Liver (tissue), 9 donors: ENCODE results near the gene DBET. TPM values are rescaled to one million over a fixed set of nuclear protein-coding genes. Genes with fewer than 3 reads are reported as not detected.
"Not testable (repeated sequence)": the region's sequence is repeated elsewhere in the genome, so short reads cannot be mapped to it uniquely, and the experiment has no call there.

Experiments used
- DNase-seq: peaks from one replicate; pipeline ENCODE4 v3.0.0-alpha.2; 2017; ENCODE audit warnings: low spot score
- H3K27ac ChIP-seq, 2 donors: one replicate each; pipeline ENCODE4 v1.7.0; 2013; ENCODE audit warnings: inconsistent platforms in 2 of 2, low read length in 2 of 2, control low read depth in 1 of 2, low read depth in 1 of 2, mild to moderate bottlenecking in 1 of 2
- H3K27me3 ChIP-seq, 4 donors: one replicate each; pipeline versions ENCODE4 v1.6.1 to v1.7.0; 2013; ENCODE audit warnings: low read length in 3 of 4, inconsistent platforms in 1 of 4, mild to moderate bottlenecking in 1 of 4, moderate library complexity in 1 of 4; ENCODE audit not compliant: control insufficient read depth in 4 of 4, insufficient read depth in 4 of 4
- H3K36me3 ChIP-seq, 4 donors: one replicate each; pipeline versions ENCODE4 v1.6.1 to v1.7.0; 2013; ENCODE audit warnings: low read length in 3 of 4, mild to moderate bottlenecking in 3 of 4, low read depth in 1 of 4, moderate library complexity in 1 of 4; ENCODE audit not compliant: control insufficient read depth in 4 of 4, insufficient read depth in 3 of 4
- H3K4me1 ChIP-seq, 4 donors: one replicate each; pipeline versions ENCODE4 v1.6.1 to v1.7.0; 2013; ENCODE audit warnings: low read length in 3 of 4, mild to moderate bottlenecking in 3 of 4, moderate library complexity in 1 of 4; ENCODE audit not compliant: control insufficient read depth in 4 of 4, insufficient read depth in 4 of 4
- H3K4me3 ChIP-seq, 3 donors: one replicate each; pipeline versions ENCODE4 v1.6.1 to v1.7.0; 2013; ENCODE audit warnings: low read length in 3 of 3, control low read depth in 1 of 3, low read depth in 1 of 3, mild to moderate bottlenecking in 1 of 3
- H3K9ac ChIP-seq, 2 donors: one replicate each; pipeline ENCODE4 v1.7.0; 2013; ENCODE audit warnings: low read length in 2 of 2, mild to moderate bottlenecking in 2 of 2, moderate library complexity in 2 of 2, control low read depth in 1 of 2, low read depth in 1 of 2
- H3K9me3 ChIP-seq, 4 donors: one replicate each; pipeline versions ENCODE4 v1.6.1 to v1.7.0; 2013; ENCODE audit warnings: low read length in 3 of 4; ENCODE audit not compliant: control insufficient read depth in 4 of 4
- WGBS: extraction: QIAGEN DNeasy Blood & Tissue Kit; methylation state at CpG from one replicate; pipeline ENCODE4 v1.1.7; 2013; 5-methylcytosine and 5-hydroxymethylcytosine counted together
- polyA plus RNA-seq, 2 donors: library from polyadenylated mRNA; stranded (reverse) in 1 of 2; unstranded in 1 of 2; fragments of 200-250 nt in 1 of 2; fragments of >200 nt in 1 of 2; fragmentation: Nextera tagmentation in 1 of 2; extraction: Ambion mirVana in 1 of 2; gene quantifications; one replicate each; pipeline versions ENCODE4 v1.2.1 to v1.2.3, GENCODE V29; 2013 to 2015
- total RNA-seq, 2 donors: library from RNA; depleted of rRNA; stranded (reverse); fragments of >200 nt; gene quantifications; one replicate each; pipeline ENCODE4 v1.2.3, GENCODE V29; 2014
- donor health status: healthy.
- donor health status: healthy.
- donor health status: healthy.
- donor health status: healthy.
- donor health status: healthy.

Gene DBET
- total and polyA plus RNA-seq, 4 donors: not detected

GRCh38 chr4:190031264-190031663 lies 33.0 kb upstream of the DBET start:
- DNase-seq, H3K9ac ChIP-seq, H3K27me3 ChIP-seq, H3K4me3 ChIP-seq, H3K36me3 ChIP-seq, H3K27ac ChIP-seq, H3K9me3 ChIP-seq, H3K4me1 ChIP-seq: not testable (repeated sequence)
- WGBS: 51% methylated on average over 4 of the region's 5 CpGs

DNA sequence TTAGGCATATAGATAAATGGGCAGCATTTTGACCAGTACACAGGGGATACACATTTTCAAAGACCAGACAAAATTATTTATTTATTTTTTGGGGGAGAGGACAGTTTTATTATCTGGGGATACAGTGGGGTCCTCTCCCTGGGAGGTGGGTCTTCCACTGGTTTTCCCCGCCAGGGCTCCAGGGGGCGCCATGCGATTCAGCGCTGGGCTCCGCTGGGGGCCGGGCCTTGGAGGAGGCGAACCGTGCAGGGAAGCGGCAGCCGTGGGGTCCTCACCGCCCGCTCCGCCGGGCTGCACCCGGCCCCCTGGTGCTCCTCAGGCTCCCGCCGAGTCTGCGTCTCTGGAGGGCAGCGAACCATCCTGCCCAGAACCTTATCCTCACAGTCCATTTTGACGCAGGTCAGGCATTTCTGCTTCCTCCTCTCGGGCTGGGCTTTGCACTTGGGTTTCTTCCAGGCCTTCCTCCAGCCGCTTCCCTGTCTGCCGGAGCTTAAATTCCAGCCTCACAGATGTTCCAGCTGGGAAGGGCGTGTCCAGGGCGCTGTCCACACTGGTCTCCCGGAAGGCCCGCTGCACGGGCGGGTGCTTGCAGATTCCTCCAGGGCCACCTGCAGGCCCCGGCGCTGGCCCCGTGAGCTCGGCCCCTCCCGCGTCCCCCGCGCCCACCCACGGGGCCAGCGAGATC lies 26.5 kb upstream of the DBET start:
- not testable (repeated sequence) for H3K27ac ChIP-seq, H3K4me3 ChIP-seq, H3K27me3 ChIP-seq, H3K9ac ChIP-seq, H3K4me1 ChIP-seq, DNase-seq, H3K9me3 ChIP-seq, H3K36me3 ChIP-seq
- 6% methylated on average over 6 of the region's 39 CpGs for WGBS

DNA sequence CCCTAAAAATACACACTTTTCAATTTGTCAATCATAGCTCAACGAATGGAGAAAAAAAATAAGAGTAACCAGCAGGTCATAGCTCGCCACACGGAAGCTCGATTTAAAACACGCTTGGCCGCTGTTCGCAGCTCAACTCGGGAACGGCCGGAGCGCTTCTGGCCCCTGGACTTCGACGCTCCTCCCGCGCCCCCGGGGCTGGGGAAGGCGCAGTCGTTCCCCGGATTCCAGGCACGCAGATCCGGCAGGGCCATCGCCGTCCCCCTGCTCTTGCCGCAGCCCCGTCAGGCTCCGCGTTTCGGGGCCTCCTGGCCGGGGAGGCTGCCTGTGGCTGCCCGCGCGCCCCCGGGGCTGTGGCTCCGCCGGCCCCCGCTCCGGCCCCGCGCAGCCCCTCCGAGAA lies 23.4 kb upstream of the DBET start:
- not testable (repeated sequence) for H3K4me1 ChIP-seq, H3K4me3 ChIP-seq, DNase-seq, H3K9ac ChIP-seq, H3K9me3 ChIP-seq, H3K36me3 ChIP-seq, H3K27me3 ChIP-seq, H3K27ac ChIP-seq
- WGBS: 26% methylated on average over 28 of the region's 40 CpGs

GRCh38 chr4:190047627-190048026 lies 16.7 kb upstream of the DBET start:
- not testable (repeated sequence) for H3K9me3 ChIP-seq, DNase-seq, H3K9ac ChIP-seq, H3K4me3 ChIP-seq, H3K27ac ChIP-seq, H3K27me3 ChIP-seq, H3K4me1 ChIP-seq, H3K36me3 ChIP-seq
- WGBS: 5% methylated on average over 1 of the region's 12 CpGs

DNA sequence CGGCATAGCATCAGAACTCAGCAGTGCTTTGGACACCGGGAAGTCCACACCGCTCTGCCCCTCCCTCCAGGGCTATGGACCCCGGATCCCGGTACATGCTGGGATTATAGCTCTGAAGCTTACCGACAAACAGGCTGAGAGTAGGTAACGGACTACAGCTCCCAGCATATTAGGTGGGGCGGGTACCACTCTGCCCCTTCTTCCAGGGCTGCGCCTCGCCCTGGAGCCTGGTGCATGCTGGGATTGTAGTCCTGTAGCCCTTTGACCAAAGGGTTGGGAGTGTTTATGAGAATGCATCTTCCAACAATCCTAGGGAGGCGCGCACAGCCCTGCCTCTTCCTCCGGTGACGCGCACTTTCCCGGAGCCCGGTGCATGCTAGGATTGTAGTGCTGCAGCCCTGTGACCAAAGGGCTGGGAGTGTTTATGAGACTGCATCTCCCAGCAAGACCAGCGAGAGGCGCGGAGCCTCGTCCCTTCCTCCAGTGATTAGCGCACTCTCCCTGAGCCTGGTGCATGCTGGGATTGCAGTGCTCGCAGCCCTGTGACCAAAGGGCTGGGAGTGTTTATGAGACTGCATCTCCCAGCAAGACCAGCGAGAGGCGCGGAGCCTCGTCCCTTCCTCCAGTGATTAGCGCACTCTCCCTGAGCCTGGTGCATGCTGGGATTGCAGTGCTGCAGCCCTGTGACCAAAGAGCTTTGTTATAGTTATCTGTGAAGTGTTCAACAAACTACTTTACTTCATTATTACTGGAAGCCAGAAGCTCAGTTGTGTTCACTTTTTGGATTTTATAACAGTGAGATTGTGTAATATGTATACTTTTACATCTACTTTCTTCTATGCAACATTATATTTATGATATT lies 14.7 kb upstream of the DBET start:
- H3K9ac ChIP-seq, H3K9me3 ChIP-seq, H3K27ac ChIP-seq, H3K4me1 ChIP-seq, DNase-seq, H3K4me3 ChIP-seq, H3K27me3 ChIP-seq, H3K36me3 ChIP-seq: not testable (repeated sequence)
- WGBS: 26% methylated on average over 7 of the region's 28 CpGs

DNA sequence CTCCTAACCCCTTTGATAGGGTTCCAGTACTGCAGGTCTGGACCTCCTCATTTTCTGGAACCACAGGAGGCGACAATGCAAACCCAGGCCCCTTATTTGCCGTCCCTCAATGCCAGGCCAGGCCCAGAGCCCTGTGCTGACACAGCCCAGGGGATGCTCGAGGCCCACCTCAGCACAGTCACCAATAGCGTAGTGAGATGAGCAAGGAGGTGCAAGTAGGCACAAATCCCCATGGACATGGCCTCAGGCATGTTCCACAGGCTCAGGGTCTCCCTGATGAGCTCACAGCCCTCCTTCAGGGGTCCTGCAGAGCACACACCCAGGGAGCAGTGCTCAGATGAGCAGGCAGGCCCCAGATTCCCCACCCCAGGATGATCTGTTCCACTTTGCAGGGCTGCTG lies 5.3 kb upstream of the DBET start:
- not testable (repeated sequence) for H3K4me1 ChIP-seq, H3K36me3 ChIP-seq, H3K27ac ChIP-seq, H3K27me3 ChIP-seq, H3K4me3 ChIP-seq, DNase-seq, H3K9me3 ChIP-seq, H3K9ac ChIP-seq
- WGBS: 64% methylated on average over 4 of the region's 4 CpGs

DNA sequence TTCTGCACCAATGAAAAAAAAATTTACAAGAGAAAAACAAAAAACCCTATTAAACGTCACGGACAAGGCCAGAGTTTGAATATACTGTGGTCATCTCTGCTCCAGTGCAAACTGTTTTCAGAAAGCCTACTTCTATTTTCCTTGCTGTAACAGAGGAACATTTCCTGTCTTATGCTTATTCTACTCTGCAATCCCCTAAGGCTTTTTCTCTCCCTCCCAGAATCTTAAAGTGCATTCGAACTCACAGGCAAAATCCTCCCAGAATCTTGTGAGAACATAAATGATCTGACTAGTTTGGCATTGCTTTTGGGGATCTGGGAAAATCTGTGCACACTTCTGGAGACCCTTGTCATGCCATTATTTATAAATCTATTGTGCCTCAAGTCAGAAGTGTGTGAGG lies 503 bp downstream of the DBET start:
- 17% methylated on average over 3 of the region's 3 CpGs for WGBS
- H3K27ac ChIP-seq, DNase-seq: not testable (repeated sequence)

GRCh38 chr4:190068351-190068750 lies 4.0 kb downstream of the DBET start:
- H3K9me3 ChIP-seq, H3K27me3 ChIP-seq, DNase-seq, H3K27ac ChIP-seq, H3K9ac ChIP-seq, H3K4me3 ChIP-seq, H3K36me3 ChIP-seq, H3K4me1 ChIP-seq: not testable (repeated sequence)
- 54% methylated on average over 36 of the region's 45 CpGs for WGBS

More for the DNA sequence above, 503 bp downstream of the DBET start:
- not testable (repeated sequence) for H3K4me1 ChIP-seq, H3K9me3 ChIP-seq, H3K9ac ChIP-seq, H3K36me3 ChIP-seq, H3K27me3 ChIP-seq, H3K4me3 ChIP-seq
